PC-9 (cell line): Measurements from ENCODE around the gene TACSTD2. TPM values are rescaled to one million over a fixed set of nuclear protein-coding genes. Genes with fewer than 3 reads are reported as not detected.

Source experiments
- BruUV-seq: library from RNA; stranded (reverse); fragments of 400-500 nt; replicated peaks from 2 replicates; lab custom pipeline; 2021; lab: Mats Ljungman, UMichigan
- CTCF ChIA-PET: fragments of 300-600 bp; sonication (Branson Sonifier 250); formaldehyde crosslinking; loops from one replicate; lab custom pipeline; 2022; ENCODE audit warnings: antibody characterized with exemption; lab: Charles Lee
- POLR2A ChIA-PET: fragments of 300-600 bp; sonication (Branson Sonifier 250); formaldehyde crosslinking; loops from one replicate; lab custom pipeline; 2022; ENCODE audit warnings: antibody characterized with exemption; ENCODE audit not compliant: unreplicated experiment; lab: Charles Lee
- DNase-seq, 2 experiments: peaks; one replicate each; pipeline versions ENCODE4 v3.0.0 to v3.0.0-alpha.2; 2015 to 2022; ENCODE audit warnings: mixed read lengths in 1 of 2
- H2AFZ ChIP-seq: fragments of 200-600 bp; sonication (generic); 2 replicates; pipeline ENCODE4 v1.8.1; 2017; ENCODE audit warnings: antibody characterized with exemption
- H3F3A ChIP-seq: fragments of 200-600 bp; sonication (generic); 2 replicates; pipeline ENCODE4 v1.8.1; 2017; ENCODE audit warnings: antibody characterized with exemption, mild to moderate bottlenecking, low read depth; ENCODE audit not compliant: insufficient read depth
- H3K27ac ChIP-seq: fragments of 200-600 bp; sonication (generic); 2 replicates; pipeline ENCODE4 v1.6.1; 2016; ENCODE audit warnings: mixed run types
- H3K27me3 ChIP-seq: fragments of 200-600 bp; sonication (generic); 2 replicates; pipeline ENCODE4 v1.6.1; 2016; ENCODE audit warnings: low read depth, mixed run types; ENCODE audit not compliant: insufficient read depth
- H3K36me3 ChIP-seq: fragments of 200-600 bp; sonication (generic); 2 replicates; pipeline ENCODE4 v1.6.1; 2016; ENCODE audit warnings: low read depth, mixed run types
- H3K4me1 ChIP-seq: fragments of 200-600 bp; sonication (generic); replicated peaks from 2 replicates; pipeline ENCODE4 v1.6.1; 2016; ENCODE audit warnings: mixed run types; ENCODE audit not compliant: insufficient read depth
- H3K4me2 ChIP-seq: fragments of 200-600 bp; sonication (generic); 2 replicates; pipeline ENCODE4 v1.6.1; 2017; ENCODE audit warnings: mixed run types
- H3K4me3 ChIP-seq: fragments of 200-600 bp; sonication (generic); 2 replicates; pipeline ENCODE4 v1.6.1; 2016; ENCODE audit warnings: mixed run types
- H3K79me2 ChIP-seq: fragments of 200-600 bp; sonication (generic); 2 replicates; pipeline ENCODE4 v1.6.1; 2017; ENCODE audit warnings: low read depth, mixed run types
- H3K9me2 ChIP-seq: fragments of 200-600 bp; sonication (generic); 2 replicates; pipeline ENCODE4 v1.8.1; 2017; ENCODE audit warnings: mild to moderate bottlenecking; ENCODE audit not compliant: insufficient read depth
- H3K9me3 ChIP-seq: fragments of 200-600 bp; sonication (generic); 2 replicates; pipeline ENCODE4 v1.8.1; 2016; ENCODE audit warnings: low read depth; ENCODE audit not compliant: insufficient read depth
- H4K20me1 ChIP-seq: fragments of 200-600 bp; sonication (generic); 2 replicates; pipeline ENCODE4 v1.8.1; 2017; ENCODE audit not compliant: insufficient read depth
- EZH2 ChIP-seq: fragments of 200-600 bp; sonication (generic); IDR thresholded peaks from 2 replicates; pipeline ENCODE4 v1.8.0; 2017; ENCODE audit warnings: antibody characterized with exemption, low read depth
- intact Hi-C: fragments of 100-400 bp; cut with micrococcal nuclease; formaldehyde crosslinking; loops from one replicate; pipeline ENCODE4 v1.10.0; 2022; ENCODE audit not compliant: unreplicated experiment
- total RNA-seq: library from RNA; stranded (reverse); gene quantifications from 2 replicates; pipeline ENCODE4 v1.2.3, GENCODE V29; 2021
- TF ChIP-seq, protein P1 (sequence below): fragments of 200-600 bp; sonication (generic); conservative IDR thresholded peaks from 2 replicates; pipeline ENCODE4 v1.6.1; 2017; ENCODE audit warnings: mixed run types, antibody characterized with exemption, mild to moderate bottlenecking, moderate library complexity

TACSTD2 gene
- total RNA-seq, 1 experiment from 2014 or later: 489 TPM

DNA sequence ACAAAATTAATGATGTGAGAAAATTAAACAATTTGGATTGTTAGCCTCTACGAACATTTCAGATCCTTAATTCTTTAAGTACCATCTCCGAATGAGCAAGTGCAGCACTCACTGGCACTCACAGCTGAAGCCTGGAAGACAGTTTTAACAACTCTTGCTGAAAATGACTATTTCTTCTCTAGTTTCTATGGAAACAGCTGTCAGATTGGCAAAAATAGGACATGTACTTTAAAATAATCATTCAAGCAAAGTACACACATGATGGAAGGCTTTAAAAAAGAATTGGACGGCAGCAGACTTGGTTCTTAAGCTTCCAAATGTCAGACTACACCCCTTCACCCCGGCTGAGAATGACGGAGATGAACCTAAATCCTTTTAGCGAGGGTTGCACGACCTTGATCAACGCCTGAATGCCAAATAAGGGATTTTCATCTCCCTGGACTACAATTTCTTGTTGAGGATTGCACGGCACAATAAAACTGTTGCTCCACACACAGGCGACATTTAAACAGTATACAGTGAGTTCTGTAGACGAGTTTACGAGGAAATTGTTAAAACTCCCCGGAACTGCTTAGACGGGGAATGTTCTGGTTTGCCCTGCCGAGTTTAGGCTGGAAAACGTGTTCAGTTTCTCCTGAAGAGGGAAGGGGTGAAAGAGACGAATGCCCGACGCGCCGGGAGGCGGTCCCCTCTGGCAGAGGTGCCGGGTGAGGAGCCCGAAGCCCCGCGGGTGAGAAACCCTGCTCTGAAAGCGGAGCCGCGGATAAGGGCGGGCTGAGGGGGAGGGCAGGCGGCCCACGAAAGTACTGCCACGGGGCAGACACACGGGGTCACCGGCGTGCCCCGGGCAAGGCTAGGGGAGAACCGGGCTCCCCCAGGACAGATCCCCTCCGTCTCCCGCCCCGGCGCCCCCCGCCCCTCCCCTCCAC lies 31.2 kb downstream of the TACSTD2 start:
- Histone ChIP-seq H3K9me2 (no peaks in the 10 kb centered on the region), H3K36me3 (no peaks in the 10 kb centered on the region), H3K27ac (peak overlapping the region; percentile 79), H3K79me2 (peaks cover 14% of the 10 kb centered on the region; the same call in 1 of the 2 replicates), H3K4me1 (peaks cover 11% of the 10 kb centered on the region), H2AFZ (peak overlapping the region; percentile 80), H3K4me3 (peak overlapping the region; percentile 85), H3F3A (0 out of 2 replicates have a peak, but pooled peaks cover 11% of the 10 kb centered on the region), H3K27me3 (no peaks in the 10 kb centered on the region), H3K4me2 (peak overlapping the region; percentile 98), H4K20me1 (no peaks in the 10 kb centered on the region), H3K9me3 (no peaks in the 10 kb centered on the region)
- POLR2A ChIA-PET: interaction anchor here (0.6 to 0.8 kb wide), 3 partner anchors 27 to 310 kb away, joined by 3 to 5 read pairs (median 4); no protein-coding TSS in a partner anchor
- TF ChIP-seq EZH2: no peak
- TF ChIP-seq, protein P1, sequence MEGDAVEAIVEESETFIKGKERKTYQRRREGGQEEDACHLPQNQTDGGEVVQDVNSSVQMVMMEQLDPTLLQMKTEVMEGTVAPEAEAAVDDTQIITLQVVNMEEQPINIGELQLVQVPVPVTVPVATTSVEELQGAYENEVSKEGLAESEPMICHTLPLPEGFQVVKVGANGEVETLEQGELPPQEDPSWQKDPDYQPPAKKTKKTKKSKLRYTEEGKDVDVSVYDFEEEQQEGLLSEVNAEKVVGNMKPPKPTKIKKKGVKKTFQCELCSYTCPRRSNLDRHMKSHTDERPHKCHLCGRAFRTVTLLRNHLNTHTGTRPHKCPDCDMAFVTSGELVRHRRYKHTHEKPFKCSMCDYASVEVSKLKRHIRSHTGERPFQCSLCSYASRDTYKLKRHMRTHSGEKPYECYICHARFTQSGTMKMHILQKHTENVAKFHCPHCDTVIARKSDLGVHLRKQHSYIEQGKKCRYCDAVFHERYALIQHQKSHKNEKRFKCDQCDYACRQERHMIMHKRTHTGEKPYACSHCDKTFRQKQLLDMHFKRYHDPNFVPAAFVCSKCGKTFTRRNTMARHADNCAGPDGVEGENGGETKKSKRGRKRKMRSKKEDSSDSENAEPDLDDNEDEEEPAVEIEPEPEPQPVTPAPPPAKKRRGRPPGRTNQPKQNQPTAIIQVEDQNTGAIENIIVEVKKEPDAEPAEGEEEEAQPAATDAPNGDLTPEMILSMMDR: no peak
- intact Hi-C loops: loop anchor here (1.0 to 2.0 kb wide), 4 partner anchors 26 to 106 kb away; partner anchors contain the start of gene TACSTD2
- CTCF ChIA-PET: interaction anchor here (0.6 to 1.1 kb wide), 3 partner anchors 31 to 1346 kb away, joined by 3 to 5 read pairs (median 4); no protein-coding TSS in a partner anchor
- DNase-seq: peak; percentile 48 to 62
- BruUV-seq: TSS peak; percentile 71

DNA sequence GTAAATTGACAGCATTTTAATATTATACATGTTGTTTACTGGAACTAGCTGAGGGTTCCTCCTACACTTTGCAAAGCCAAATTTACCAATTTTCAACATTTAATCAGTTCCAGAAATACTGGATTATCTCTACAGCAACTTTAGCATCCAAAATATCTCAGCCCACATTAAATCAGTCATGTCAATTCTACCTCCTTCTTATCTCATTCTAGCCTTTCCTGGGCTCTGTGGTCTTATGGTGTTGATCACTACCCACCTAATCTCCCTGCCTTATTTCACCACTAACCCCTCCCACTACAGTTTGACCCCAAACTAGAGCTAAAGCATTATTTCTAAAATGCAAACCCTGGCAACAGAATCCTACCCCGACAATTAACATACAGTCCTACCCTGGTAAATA lies 33.8 kb downstream of the TACSTD2 start:
- Histone ChIP-seq H3K36me3 (no peaks in the 10 kb centered on the region), H3K27ac (no peak overlapping the region), H3K79me2 (peaks cover 14% of the 10 kb centered on the region; the same call in 1 of the 2 replicates), H2AFZ (no peak overlapping the region), H3K27me3 (no peaks in the 10 kb centered on the region), H3K9me3 (no peaks in the 10 kb centered on the region), H3F3A (0 out of 2 replicates have a peak, but pooled peaks cover 11% of the 10 kb centered on the region), H3K4me1 (peaks cover 11% of the 10 kb centered on the region), H4K20me1 (no peaks in the 10 kb centered on the region), H3K4me3 (no peak overlapping the region), H3K9me2 (no peaks in the 10 kb centered on the region), H3K4me2 (no peak overlapping the region)
- no peak for DNase-seq
- TF ChIP-seq EZH2: no peak
- TF ChIP-seq, protein P1: no peak
- no TSS peak for BruUV-seq
- intact Hi-C loops: no loop called here
- ChIA-PET CTCF (interaction anchor here (1.5 kb wide), 1 partner anchor 109 kb away, joined by 4 read pairs; no protein-coding TSS in a partner anchor), POLR2A (no interaction called here)

DNA sequence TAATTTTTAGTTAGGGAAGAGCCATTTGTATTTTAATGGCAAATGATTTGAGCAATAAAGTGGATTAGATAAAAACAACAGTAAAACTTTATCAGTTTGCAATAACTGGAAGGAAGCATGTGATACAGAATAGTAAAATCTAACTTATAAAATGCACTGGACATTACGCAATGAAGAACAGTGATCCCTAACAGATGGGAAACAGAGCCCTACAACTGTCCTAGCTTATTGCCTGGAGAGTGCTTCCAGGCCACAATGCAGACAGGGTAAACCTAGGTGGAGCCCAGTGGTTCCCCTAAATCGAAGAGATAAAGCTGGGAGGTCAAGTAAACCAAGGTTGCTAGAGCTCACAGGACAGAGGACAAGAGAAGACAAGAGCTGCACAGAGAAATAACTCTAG lies 37.5 kb downstream of the TACSTD2 start:
- Histone ChIP-seq H3K9me3 (no peaks in the 10 kb centered on the region), H3K79me2 (0 out of 2 replicates have a peak, but pooled peaks cover 3% of the 10 kb centered on the region), H3F3A (0 out of 2 replicates have a peak, but pooled peaks cover 6% of the 10 kb centered on the region), H3K4me3 (no peak overlapping the region), H4K20me1 (no peaks in the 10 kb centered on the region), H2AFZ (no peak overlapping the region), H3K9me2 (no peaks in the 10 kb centered on the region), H3K36me3 (no peaks in the 10 kb centered on the region), H3K4me2 (no peak overlapping the region), H3K27me3 (no peaks in the 10 kb centered on the region), H3K27ac (no peak overlapping the region), H3K4me1 (no peaks in the 10 kb centered on the region)
- DNase-seq: no peak
- intact Hi-C loops: no loop called here
- POLR2A ChIA-PET: no interaction called here
- BruUV-seq: no TSS peak
- CTCF ChIA-PET: no interaction called here
- TF ChIP-seq, protein P1: no peak
- no peak for TF ChIP-seq EZH2
